Measurements from ENCODE around the gene GALT.

DNA sequence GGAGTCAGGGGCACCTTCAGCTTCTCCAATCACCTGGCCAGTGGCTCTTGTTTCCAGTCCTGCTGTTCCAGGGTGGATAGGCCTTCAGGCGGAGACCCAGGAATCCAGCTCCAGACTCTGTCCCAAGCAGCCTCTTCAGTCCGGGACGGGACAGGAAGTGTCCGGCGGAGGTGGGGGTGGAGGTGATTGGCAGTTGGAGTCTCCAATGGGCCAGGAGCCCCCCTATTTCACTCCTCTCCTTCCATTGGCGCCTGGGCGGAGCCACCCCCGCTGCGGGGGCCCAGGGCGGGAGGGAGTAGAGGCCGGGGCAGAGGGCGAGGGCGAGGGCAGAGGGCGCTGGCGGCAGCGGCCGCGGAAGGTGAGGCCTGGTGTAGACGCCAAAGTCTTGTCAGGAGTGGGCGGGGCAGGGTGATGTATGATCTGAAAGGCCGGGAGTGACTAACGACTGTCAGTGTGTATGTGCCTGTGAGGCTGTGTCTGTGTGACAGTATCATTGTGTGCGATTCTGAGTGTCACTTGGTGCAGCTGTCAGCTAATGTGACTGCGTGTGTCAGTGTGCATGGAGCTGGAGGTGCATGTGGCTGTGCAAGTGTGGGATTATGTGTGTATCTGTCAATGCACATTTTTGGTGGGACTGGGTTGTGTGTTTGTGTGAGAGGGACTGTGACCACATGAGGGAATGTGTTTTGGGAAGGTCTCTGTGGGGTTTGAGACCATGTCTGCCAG, 5.6 kb downstream of the GALT start, which contains the start of gene IL11RA:
- TF ChIP-seq POLR2A (IDR thresholded peaks at IDR 0.05): peak; percentile 61 to 75
- TF ChIP-seq CTCF (IDR thresholded peaks at IDR 0.05 in 4 of 5, conservative IDR thresholded peaks at IDR 0.05 in 1 of 5): no peak
